Transverse colon (tissue), 4 donors: ENCODE data around the gene TPK1.

Source experiments
- CTCF ChIP-seq, 5 experiments: fragments of 200-600 bp in 3 of 5; fragments of 450-650 bp in 2 of 5; sonication (generic) in 3 of 5; IDR thresholded peaks; 1 replicate in 2 of 5; 2 replicates in 3 of 5; pipeline ENCODE4 v1.5.1; 2016 to 2017; ENCODE audit warnings: antibody characterized with exemption in 5 of 5, inconsistent platforms in 3 of 5, mild to moderate bottlenecking in 2 of 5, moderate library complexity in 1 of 5
- EP300 ChIP-seq: sonication (generic); formaldehyde crosslinking; IDR thresholded peaks from one replicate; pipeline ENCODE4 v1.6.1; 2017; ENCODE audit warnings: antibody characterized with exemption, low read depth
- POLR2A ChIP-seq: fragments of 450-650 bp; IDR thresholded peaks from one replicate; pipeline ENCODE4 v1.6.1; 2016; ENCODE audit warnings: antibody characterized with exemption, mild to moderate bottlenecking, moderate library complexity
- POLR2AphosphoS5 ChIP-seq, 3 donors: sonication (generic); formaldehyde crosslinking; IDR thresholded peaks; one replicate each; pipeline ENCODE4 v1.6.1; 2016; ENCODE audit warnings: antibody characterized with exemption in 3 of 3

GRCh38 chr7:144805627-144806239, 30.1 kb downstream of the TPK1 start:
- TF ChIP-seq POLR2AphosphoS5 (IDR thresholded peaks at IDR 0.05) = no peak
- TF ChIP-seq CTCF (IDR thresholded peaks at IDR 0.05) = no peak
- TF ChIP-seq POLR2A = no peak
- no peak for TF ChIP-seq EP300
